HL-60/S4 (cell line): ENCODE data around the gene SMURF1.

Source experiments
- in situ Hi-C: fragments of 300-500 bp; cut with MboI; formaldehyde crosslinking; loops from 2 replicates; pipeline ENCODE4 v1.14.3; 2022; ENCODE audit warnings: low sequenced_read_pairs

SMURF1 gene

GRCh38 chr7:99008921-99009530 is 134.9 kb downstream of the SMURF1 start:
- in situ Hi-C loops = no loop called here

GRCh38 chr7:99008181-99008631 is 135.7 kb downstream of the SMURF1 start:
- in situ Hi-C loops = no loop called here

GRCh38 chr7:99006739-99007424 is 137.0 kb downstream of the SMURF1 start:
- in situ Hi-C loops = no loop called here

- in situ Hi-C loops = no loop called here
These were observed 138.1 kb downstream of the SMURF1 start for GRCh38 chr7:99005776-99006175.

- in situ Hi-C loops = no loop called here
These were observed 139.0 kb downstream of the SMURF1 start for GRCh38 chr7:99004781-99005500.

- in situ Hi-C loops = no loop called here
These were observed 139.7 kb downstream of the SMURF1 start for GRCh38 chr7:99004216-99004615.

GRCh38 chr7:99003419-99003818 is 140.5 kb downstream of the SMURF1 start:
- in situ Hi-C loops = no loop called here

- in situ Hi-C loops = no loop called here
These were observed 141.1 kb downstream of the SMURF1 start for GRCh38 chr7:99002827-99003212.

GRCh38 chr7:99002148-99002826 is 141.6 kb downstream of the SMURF1 start:
- in situ Hi-C loops = no loop called here

GRCh38 chr7:99001482-99002147 is 142.3 kb downstream of the SMURF1 start:
- in situ Hi-C loops = no loop called here

GRCh38 chr7:99000904-99001465 is 142.9 kb downstream of the SMURF1 start:
- in situ Hi-C loops = no loop called here

- in situ Hi-C loops = no loop called here
These were observed 143.6 kb downstream of the SMURF1 start for GRCh38 chr7:99000196-99000903.

- in situ Hi-C loops = no loop called here
These were observed 144.8 kb downstream of the SMURF1 start for GRCh38 chr7:98998821-98999725.

GRCh38 chr7:98997846-98998245 is 146.1 kb downstream of the SMURF1 start:
- in situ Hi-C loops = no loop called here

- in situ Hi-C loops = no loop called here
These were observed 147.8 kb downstream of the SMURF1 start for GRCh38 chr7:98996150-98996552.

GRCh38 chr7:98995523-98996149 is 148.3 kb downstream of the SMURF1 start:
- in situ Hi-C loops = no loop called here

- in situ Hi-C loops = no loop called here
These were observed 148.8 kb downstream of the SMURF1 start for GRCh38 chr7:98995111-98995510.
